Head of caudate nucleus (tissue), 42 donors: ENCODE measurements around the gene LRCH1.
A peak's percentile ranks its signal among the peaks of the same experiment; 100 is the strongest.

Experiments
- DNase-seq, 42 donors: peaks; one replicate each; pipeline versions ENCODE4 v3.0.0 to v3.0.0-alpha.2; 2020 to 2021; ENCODE audit warnings: mixed read lengths in 7 of 42
- intact Hi-C: fragments of 100-400 bp; cut with DNase I; formaldehyde crosslinking; loops from one replicate; pipeline ENCODE4 v1.15.0; 2022

Gene LRCH1

GRCh38 chr13:46577696-46578589 is 25.0 kb downstream of the LRCH1 start:
- peak in 26 of 42 donors; percentile 8 to 67 (median 39) for DNase-seq
- intact Hi-C loops = no loop called here

GRCh38 chr13:46578590-46578975 is 25.6 kb downstream of the LRCH1 start:
- intact Hi-C loops = no loop called here

GRCh38 chr13:46580362-46580839 is 27.4 kb downstream of the LRCH1 start:
- intact Hi-C loops = no loop called here
- no peak for DNase-seq

More at GRCh38 chr13:46578590-46578975, 25.6 kb downstream of the LRCH1 start:
- DNase-seq = no peak

- intact Hi-C loops = no loop called here
Observed at GRCh38 chr13:46582190-46582589, 29.2 kb downstream of the LRCH1 start.

GRCh38 chr13:46586751-46587514 is 34.0 kb downstream of the LRCH1 start:
- intact Hi-C loops = no loop called here
- no peak for DNase-seq

More at GRCh38 chr13:46582190-46582589, 29.2 kb downstream of the LRCH1 start:
- no peak for DNase-seq

GRCh38 chr13:46587807-46588418 is 34.9 kb downstream of the LRCH1 start:
- intact Hi-C loops = no loop called here

GRCh38 chr13:46592385-46592784 is 39.4 kb downstream of the LRCH1 start:
- intact Hi-C loops = no loop called here

More at GRCh38 chr13:46587807-46588418, 34.9 kb downstream of the LRCH1 start:
- no peak for DNase-seq

GRCh38 chr13:46593398-46593797 is 40.4 kb downstream of the LRCH1 start:
- no peak for DNase-seq
- intact Hi-C loops = no loop called here

More at GRCh38 chr13:46592385-46592784, 39.4 kb downstream of the LRCH1 start:
- no peak for DNase-seq

- DNase-seq = no peak
- intact Hi-C loops = no loop called here
Observed at GRCh38 chr13:46594374-46595078, 41.6 kb downstream of the LRCH1 start.

GRCh38 chr13:46595136-46595884 is 42.3 kb downstream of the LRCH1 start:
- DNase-seq = no peak
- intact Hi-C loops = no loop called here

- intact Hi-C loops = no loop called here
Observed at GRCh38 chr13:46595885-46596275, 42.9 kb downstream of the LRCH1 start.

GRCh38 chr13:46596466-46596865 is 43.5 kb downstream of the LRCH1 start:
- intact Hi-C loops = no loop called here

More at GRCh38 chr13:46595885-46596275, 42.9 kb downstream of the LRCH1 start:
- DNase-seq = no peak

GRCh38 chr13:46598140-46598819 is 45.3 kb downstream of the LRCH1 start:
- intact Hi-C loops = no loop called here
- no peak for DNase-seq

More at GRCh38 chr13:46596466-46596865, 43.5 kb downstream of the LRCH1 start:
- no peak for DNase-seq

- DNase-seq = no peak
- intact Hi-C loops = no loop called here
Observed at GRCh38 chr13:46598820-46599180, 45.8 kb downstream of the LRCH1 start.

- no peak for DNase-seq
- intact Hi-C loops = no loop called here
Observed at GRCh38 chr13:46600943-46601311, 48.0 kb downstream of the LRCH1 start.

GRCh38 chr13:46602531-46602930 is 49.6 kb downstream of the LRCH1 start:
- intact Hi-C loops = no loop called here

GRCh38 chr13:46603165-46603603 is 50.2 kb downstream of the LRCH1 start:
- intact Hi-C loops = no loop called here
- no peak for DNase-seq

More at GRCh38 chr13:46602531-46602930, 49.6 kb downstream of the LRCH1 start:
- DNase-seq = no peak
